K562 (cell line): ENCODE results near the gene SCUBE1. TPM values are rescaled to one million over a fixed set of nuclear protein-coding genes. Genes with fewer than 3 reads are reported as not detected.
A peak's percentile ranks its signal among the peaks of the same experiment; 100 is the strongest.

ENCODE experiments used
- LEF1 ChIP-seq: fragments of 450-650 bp; IDR thresholded peaks from 2 replicates; pipeline ENCODE4 v1.6.1; 2016; ENCODE audit warnings: mild to moderate bottlenecking
- POLR2AphosphoS5 ChIP-seq: IDR thresholded peaks from 2 replicates; pipeline ENCODE4 v1.6.1; 2011; ENCODE audit warnings: mild to moderate bottlenecking, low read depth, low read length, moderate library complexity; ENCODE audit not compliant: control insufficient read depth, insufficient read depth
- WHSC1 ChIP-seq: IDR thresholded peaks from one replicate; pipeline ENCODE4 v1.6.1; 2012; ENCODE audit warnings: low read length, control low read depth, inconsistent platforms
- ZNF707 ChIP-seq: fragments of 250-450 bp; sonication (Bioruptor Pico); conservative IDR thresholded peaks from 2 replicates; pipeline ENCODE4 v1.8.0; 2022; ENCODE audit warnings: inconsistent platforms, mild to moderate bottlenecking, moderate library complexity
- polyA plus RNA-seq, 8 experiments: library from polyadenylated mRNA; depleted of rRNA in 4 of 8; stranded (reverse) in 5 of 8; unstranded in 3 of 8; fragments of >200 nt; fragmentation: Nextera tagmentation in 2 of 8; fragmentation: Illumina TruSeq in 1 of 8; extraction: Ambion mirVana in 2 of 8; extraction: Trizol in 1 of 8; gene quantifications; 2 replicates each; pipeline versions ENCODE4 v1.2.1 to v1.2.3, GENCODE V29; 2011 to 2014; ENCODE audit warnings: inconsistent platforms in 1 of 8, missing spikeins in 1 of 8
- total RNA-seq, 7 experiments: library from RNA; depleted of rRNA in 6 of 7; stranded (reverse); fragments of >200 nt in 6 of 7; fragmentation: Illumina TruSeq in 2 of 7; extraction: Trizol in 2 of 7; gene quantifications; 2 replicates each; pipeline versions ENCODE4 v1.2.1 to v1.2.3, GENCODE V29; 2011 to 2021; ENCODE audit warnings: low replicate concordance in 1 of 7
- TF ChIP-seq, protein P1 (sequence below): fragments of 450-650 bp; formaldehyde crosslinking; IDR thresholded peaks from 2 replicates; pipeline ENCODE4 v1.4.0; 2020; ENCODE audit warnings: mild to moderate bottlenecking
- TF ChIP-seq, protein P2 (sequence below), 2 experiments: fragments of 450-650 bp; formaldehyde crosslinking in 1 of 2; IDR thresholded peaks; 2 replicates each; pipeline versions ENCODE4 v1.4.0 to v1.6.1; 2014 to 2020; ENCODE audit warnings: mild to moderate bottlenecking in 2 of 2, borderline replicate concordance in 1 of 2, low read depth in 1 of 2

The SCUBE1 gene
- total and polyA plus RNA-seq, 9 of the 15 experiments (the other 6 are each of a cell fraction or from before 2014, with no cell fraction given): 0.03 to 0.47 (median 0.29) TPM; not detected in 6

DNA sequence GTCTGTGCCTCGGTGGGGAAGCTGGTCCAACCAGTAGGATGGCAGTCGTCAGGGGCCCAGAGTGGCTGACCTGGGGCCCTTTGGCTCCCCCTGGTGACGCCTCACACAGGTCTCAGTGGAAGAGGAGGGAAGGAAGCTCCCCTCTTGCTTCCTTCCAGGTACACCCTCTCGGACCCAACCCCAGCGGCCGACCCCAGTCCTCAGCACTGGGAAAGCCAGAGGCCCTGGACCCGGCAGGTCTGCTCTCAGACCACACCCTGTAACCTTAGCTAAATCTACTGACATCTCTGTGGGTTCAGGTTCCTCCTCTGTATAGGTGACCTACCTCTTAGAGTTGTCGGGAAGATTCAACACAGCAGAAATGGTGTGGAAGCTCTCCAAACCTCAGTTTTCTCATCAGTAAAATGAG lies 3.4 kb upstream of the SCUBE1 start (continued):
- TF ChIP-seq POLR2AphosphoS5 (no peak), ZNF707 (CRISPR knock-in tag) (no peak), WHSC1 (no peak), LEF1 (no peak)
- TF ChIP-seq, protein P1, sequence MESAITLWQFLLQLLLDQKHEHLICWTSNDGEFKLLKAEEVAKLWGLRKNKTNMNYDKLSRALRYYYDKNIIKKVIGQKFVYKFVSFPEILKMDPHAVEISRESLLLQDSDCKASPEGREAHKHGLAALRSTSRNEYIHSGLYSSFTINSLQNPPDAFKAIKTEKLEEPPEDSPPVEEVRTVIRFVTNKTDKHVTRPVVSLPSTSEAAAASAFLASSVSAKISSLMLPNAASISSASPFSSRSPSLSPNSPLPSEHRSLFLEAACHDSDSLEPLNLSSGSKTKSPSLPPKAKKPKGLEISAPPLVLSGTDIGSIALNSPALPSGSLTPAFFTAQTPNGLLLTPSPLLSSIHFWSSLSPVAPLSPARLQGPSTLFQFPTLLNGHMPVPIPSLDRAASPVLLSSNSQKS (CRISPR knock-in tag): no peak
- TF ChIP-seq, protein P2, sequence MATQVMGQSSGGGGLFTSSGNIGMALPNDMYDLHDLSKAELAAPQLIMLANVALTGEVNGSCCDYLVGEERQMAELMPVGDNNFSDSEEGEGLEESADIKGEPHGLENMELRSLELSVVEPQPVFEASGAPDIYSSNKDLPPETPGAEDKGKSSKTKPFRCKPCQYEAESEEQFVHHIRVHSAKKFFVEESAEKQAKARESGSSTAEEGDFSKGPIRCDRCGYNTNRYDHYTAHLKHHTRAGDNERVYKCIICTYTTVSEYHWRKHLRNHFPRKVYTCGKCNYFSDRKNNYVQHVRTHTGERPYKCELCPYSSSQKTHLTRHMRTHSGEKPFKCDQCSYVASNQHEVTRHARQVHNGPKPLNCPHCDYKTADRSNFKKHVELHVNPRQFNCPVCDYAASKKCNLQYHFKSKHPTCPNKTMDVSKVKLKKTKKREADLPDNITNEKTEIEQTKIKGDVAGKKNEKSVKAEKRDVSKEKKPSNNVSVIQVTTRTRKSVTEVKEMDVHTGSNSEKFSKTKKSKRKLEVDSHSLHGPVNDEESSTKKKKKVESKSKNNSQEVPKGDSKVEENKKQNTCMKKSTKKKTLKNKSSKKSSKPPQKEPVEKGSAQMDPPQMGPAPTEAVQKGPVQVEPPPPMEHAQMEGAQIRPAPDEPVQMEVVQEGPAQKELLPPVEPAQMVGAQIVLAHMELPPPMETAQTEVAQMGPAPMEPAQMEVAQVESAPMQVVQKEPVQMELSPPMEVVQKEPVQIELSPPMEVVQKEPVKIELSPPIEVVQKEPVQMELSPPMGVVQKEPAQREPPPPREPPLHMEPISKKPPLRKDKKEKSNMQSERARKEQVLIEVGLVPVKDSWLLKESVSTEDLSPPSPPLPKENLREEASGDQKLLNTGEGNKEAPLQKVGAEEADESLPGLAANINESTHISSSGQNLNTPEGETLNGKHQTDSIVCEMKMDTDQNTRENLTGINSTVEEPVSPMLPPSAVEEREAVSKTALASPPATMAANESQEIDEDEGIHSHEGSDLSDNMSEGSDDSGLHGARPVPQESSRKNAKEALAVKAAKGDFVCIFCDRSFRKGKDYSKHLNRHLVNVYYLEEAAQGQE (IDR thresholded peaks at IDR 0.05; ENCODE audit: borderline replicate concordance): peak; percentile 71
- TF ChIP-seq, protein P2 (CRISPR knock-in tag; IDR thresholded peaks at IDR 0.05; ENCODE audit: low read depth): no peak
